ENCODE results near the gene ESRP2.

The ESRP2 gene

DNA sequence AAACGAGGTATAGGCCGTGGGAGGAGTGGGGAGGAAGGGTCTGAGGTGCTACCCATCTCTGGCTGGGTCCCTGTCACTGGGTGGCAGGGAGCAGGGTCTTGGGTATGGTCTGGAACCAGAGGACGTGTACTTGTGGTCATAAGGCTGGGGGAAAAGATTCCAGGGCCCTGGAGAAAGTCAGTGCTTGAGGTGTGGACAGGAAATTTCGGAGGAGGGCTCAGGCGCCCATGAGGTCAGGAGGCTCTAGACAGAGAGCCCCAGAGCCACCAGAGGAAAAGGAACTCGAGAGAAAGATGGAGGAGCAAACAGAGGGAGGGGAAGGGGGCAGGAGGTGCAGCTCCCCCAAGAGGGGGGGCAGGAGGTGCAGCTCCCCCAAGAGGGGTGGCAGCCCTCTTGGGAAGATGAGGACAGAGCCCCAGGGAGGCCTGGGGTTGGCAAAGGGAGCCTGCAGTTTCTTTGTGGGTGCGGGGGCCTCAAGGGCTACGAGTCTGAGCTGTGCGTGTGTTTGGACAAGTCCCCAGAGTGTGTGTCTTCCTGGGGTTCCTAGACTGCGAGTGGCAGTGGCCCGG is 27.7 kb upstream of the ESRP2 start:
- DNase-seq (no peak), ATAC-seq (no peak)

DNA sequence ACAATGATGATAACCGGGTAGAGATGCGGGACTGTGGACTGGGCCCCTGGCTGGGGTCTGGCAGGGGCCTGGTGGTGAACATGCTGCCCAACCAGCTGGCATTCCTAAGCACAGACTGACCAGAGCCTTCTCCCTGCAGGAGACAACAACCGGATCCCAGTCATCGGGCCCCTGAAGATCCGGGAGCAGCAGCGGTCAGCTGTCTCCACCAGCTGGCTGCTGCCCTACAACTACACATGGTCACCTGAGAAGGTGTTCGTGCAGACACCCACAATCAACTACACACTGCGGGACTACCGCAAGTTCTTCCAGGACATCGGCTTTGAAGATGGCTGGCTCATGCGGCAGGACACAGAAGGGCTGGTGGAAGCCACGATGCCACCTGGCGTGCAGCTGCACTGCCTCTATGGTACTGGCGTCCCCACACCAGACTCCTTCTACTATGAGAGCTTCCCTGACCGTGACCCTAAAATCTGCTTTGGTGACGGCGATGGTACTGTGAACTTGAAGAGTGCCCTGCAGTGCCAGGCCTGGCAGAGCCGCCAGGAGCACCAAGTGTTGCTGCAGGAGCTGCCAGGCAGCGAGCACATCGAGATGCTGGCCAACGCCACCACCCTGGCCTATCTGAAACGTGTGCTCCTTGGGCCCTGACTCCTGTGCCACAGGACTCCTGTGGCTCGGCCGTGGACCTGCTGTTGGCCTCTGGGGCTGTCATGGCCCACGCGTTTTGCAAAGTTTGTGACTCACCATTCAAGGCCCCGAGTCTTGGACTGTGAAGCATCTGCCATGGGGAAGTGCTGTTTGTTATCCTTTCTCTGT is 23.3 kb upstream of the ESRP2 start:
- ATAC-seq (no peak), DNase-seq (no peak)

DNA sequence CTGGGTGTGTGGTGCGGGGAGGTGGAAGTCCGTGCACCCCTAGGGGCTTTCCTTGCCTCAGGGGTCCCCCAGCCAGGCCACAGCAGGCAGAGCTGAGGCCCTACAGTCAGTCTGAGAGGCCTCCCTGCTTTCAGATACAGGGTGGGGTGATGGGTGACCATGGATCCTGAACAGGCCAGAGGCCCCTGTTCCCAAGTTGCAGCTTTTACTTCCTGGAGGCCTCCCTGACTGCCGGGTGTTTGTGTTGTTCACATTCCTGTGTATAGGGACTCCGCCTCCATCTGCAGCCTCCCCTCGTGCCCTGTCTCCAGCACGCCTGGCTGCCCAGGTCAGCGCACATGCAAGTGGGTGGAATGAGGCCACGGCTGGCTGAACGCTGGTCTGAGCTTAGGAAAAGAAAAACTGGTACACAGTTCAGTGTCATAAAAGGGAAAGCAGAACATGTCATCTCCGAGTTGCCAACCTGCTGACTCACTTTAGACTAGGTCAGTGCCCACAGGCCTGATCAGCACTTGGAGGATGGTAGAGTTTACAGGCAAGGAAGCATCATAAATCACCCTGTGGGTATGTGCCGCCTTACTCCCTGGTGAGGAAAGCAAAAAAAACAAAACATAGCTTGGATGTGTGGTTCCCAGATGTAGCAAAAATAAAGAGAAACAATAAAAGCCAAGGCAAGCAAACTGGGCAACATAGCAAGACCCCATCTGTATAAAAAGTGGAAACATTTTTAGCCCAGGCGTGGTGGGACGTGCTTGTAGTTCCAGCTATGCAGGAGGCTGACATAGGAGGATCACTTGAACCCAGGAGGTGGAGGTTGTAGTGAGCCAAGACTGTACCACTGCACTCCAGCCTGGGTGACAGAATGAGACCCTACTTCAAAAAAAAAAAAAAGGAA is 22.2 kb upstream of the ESRP2 start:
- ATAC-seq (no peak), DNase-seq (no peak)

- ATAC-seq (no peak), DNase-seq (no peak)
These were observed 21.5 kb upstream of the ESRP2 start for GRCh38 chr16:68257251-68257905.

DNA sequence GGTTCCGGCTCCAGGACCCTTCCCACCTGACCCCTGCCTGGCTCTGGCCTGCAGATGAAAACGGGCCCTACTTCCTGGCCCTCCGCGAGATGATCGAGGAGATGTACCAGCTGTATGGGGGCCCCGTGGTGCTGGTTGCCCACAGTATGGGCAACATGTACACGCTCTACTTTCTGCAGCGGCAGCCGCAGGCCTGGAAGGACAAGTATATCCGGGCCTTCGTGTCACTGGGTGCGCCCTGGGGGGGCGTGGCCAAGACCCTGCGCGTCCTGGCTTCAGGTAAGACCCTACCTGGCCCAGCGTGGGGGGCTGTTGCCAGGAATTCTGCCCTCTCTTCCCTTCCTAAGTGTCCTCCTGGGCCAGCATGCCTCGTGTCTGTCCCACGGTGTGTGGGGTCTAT is 19.8 kb upstream of the ESRP2 start:
- no peak for ATAC-seq
- DNase-seq = no peak

DNA sequence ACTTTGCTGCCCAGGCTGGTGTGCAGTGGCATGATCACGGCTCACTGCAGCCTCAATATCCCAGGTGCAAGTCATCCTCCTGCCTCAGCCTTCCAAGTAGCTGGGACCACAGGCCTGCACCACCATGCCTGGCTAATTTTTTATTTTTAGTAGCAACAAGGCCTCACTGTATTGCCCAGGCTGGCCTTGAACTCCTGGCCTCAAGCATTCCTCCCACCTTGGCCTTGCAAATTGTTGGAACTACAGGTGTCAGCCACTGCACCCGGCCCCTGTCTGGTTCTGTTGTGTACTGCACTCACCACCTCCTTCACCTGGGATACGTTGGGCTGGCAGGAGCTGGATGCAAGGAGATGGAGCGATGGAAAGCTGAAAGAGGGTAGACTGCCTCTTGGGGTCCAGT is 17.8 kb upstream of the ESRP2 start:
- no peak for ATAC-seq
- no peak for DNase-seq

- no peak for DNase-seq
- no peak for ATAC-seq
These were observed 16.5 kb upstream of the ESRP2 start for GRCh38 chr16:68252383-68252782.

GRCh38 chr16:68251832-68252231 is 15.9 kb upstream of the ESRP2 start:
- DNase-seq = no peak
- ATAC-seq = no peak

GRCh38 chr16:68250951-68251350 is 15.0 kb upstream of the ESRP2 start:
- no peak for DNase-seq
- ATAC-seq = no peak

GRCh38 chr16:68249371-68249770 is 13.4 kb upstream of the ESRP2 start:
- DNase-seq = no peak
- ATAC-seq = no peak

DNA sequence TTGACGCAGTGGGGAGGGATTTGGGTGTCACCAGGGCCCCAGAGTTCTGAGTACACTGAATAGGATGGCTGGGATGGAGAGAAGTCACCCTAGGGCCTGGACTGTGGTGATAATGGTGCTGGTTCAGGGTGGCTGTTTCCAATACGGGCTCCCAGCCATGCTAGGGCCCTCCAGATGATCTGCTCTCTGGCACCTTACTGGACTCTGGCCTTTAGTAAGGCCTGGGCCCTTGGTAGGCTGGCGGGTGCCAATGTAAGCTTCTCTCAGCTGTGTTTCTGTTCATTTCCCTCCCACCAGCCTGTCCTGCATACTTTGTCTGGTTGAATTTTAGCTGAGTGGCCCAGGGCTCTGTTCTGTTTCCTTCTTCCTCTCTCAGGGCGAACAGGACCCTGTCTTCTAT is 12.0 kb upstream of the ESRP2 start:
- no peak for ATAC-seq
- DNase-seq = no peak

- no peak for DNase-seq
- ATAC-seq = no peak
These were observed 11.5 kb upstream of the ESRP2 start for GRCh38 chr16:68247400-68247799.

- ATAC-seq = no peak
- DNase-seq = no peak
These were observed 10.7 kb upstream of the ESRP2 start for GRCh38 chr16:68246666-68247065.

- ATAC-seq (no peak), DNase-seq (no peak)
These were observed 10.2 kb upstream of the ESRP2 start for GRCh38 chr16:68246121-68246520.

DNA sequence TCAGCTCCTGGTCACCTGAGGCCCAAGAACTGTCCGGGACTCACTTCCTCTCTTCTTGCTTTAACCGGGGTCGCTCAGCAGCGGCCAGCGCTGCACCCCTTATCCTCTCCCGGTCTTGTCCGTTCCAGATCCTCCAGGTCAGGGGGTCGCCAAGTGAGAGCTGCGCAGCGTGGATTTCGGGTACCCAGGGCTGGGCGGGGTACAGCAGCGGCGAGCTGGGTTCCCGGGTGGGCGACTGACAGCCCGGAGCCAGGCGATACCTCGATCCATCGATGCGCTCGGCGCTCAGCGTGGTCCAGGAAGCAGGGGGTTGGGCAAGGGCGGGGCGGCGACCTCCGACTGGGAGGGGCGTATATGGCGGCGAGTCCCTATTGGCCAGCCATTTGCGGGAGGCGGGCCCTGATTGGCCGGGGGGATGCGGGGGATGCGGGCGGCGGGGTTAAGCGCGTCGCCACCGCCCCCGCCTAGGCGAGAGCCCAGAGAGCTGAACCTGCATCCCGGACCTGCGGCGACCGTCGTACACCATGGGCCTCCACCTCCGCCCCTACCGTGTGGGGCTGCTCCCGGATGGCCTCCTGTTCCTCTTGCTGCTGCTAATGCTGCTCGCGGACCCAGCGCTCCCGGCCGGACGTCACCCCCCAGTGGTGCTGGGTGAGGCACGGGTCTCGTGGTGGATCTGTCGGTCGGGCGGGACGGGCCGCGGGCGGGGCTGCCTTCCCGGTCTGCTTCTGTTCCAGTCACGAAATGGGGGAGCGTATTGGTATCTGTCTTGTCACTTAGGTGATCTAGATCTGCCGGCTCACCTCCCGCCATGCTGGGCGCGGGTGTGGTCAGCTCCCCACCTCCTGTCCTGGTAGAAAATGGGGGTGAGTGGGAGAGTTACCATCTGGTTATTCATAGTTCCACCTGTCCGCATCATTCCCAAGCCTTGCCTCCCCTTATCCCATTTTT is 9.3 kb upstream of the ESRP2 start, which contains the start of gene PLA2G15:
Gene PLA2G15 (plus strand): TSS at position 471 of the 951 bp plus-strand sequence. CDS start 54 bp downstream, at position 525.
- peak; percentile 98 for DNase-seq
- ATAC-seq = peak; percentile 96

- no peak for ATAC-seq
These were observed 8.6 kb upstream of the ESRP2 start for GRCh38 chr16:68244481-68244902.

DNA sequence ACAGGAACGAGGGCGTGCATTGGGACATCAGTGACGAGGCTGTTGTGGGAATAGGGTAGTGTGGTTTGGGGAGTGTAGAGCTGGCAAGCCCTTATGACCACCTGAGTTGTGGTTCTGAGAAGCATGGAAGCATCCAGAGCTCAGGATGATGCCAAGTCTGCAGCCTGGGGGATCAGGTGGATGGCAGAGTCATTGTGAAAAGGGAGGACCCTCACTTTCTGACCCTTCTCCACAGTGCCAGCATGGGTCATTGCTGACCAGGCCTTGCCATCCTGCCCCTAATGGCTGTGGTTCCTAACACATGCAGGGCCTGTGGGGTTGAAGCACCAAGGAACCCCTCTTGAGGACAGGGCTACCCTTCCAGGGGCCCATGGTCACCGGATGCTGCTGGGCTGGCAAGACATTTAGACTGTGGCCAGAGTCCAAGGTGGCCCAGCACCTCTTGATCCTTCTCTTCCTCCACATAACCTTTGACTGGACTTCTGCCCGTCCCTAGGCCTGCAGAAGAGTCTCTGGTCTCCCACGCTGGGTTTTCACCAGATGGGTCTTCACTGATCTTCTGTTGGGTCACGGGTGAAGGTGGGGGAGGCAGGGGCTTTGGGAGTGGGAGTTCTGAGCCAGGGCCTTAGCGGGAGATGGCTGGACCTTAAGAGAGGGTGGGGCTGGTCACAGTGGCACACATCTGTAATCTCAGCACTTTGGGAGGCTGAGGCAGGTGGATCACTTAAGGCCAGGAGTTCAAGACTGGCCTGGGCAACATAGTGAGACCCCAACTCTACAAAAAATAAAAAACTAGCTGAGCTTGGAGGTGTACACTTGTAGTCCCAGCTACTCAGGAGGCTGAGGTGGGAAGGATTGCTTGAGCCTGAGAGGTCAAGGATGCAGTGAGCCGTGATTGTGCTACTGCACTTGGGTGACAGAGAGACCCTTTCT is 7.3 kb upstream of the ESRP2 start:
- DNase-seq (no peak), ATAC-seq (no peak)

More at GRCh38 chr16:68244481-68244902, 8.6 kb upstream of the ESRP2 start:
- no peak for DNase-seq

GRCh38 chr16:68242085-68242484 is 6.2 kb upstream of the ESRP2 start:
- ATAC-seq = no peak

DNA sequence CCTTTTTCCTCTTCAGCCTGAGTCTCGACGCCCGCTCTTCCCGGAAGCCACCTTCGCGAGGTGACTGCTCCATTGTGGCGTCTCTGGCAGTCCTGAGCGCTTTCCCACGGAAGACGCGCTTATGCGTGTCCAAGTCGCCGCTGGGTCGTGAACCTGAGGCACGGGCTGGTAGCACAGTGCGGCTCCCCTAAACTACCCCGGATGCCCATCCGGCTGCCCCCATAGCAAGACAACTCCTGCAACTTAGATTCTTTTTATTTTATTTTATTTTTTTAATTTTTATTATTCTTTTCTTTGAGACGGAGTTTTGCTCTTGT is 2.1 kb upstream of the ESRP2 start:
- no peak for DNase-seq
- ATAC-seq = no peak

More at GRCh38 chr16:68242085-68242484, 6.2 kb upstream of the ESRP2 start:
- no peak for DNase-seq
